Uterus (tissue), 2 donors: ENCODE data around the gene LMX1B.

Experiments used
- POLR2A ChIP-seq, 2 donors: fragments of 450-650 bp; IDR thresholded peaks; one replicate each; pipeline ENCODE4 v1.6.1; 2016; ENCODE audit warnings: antibody characterized with exemption in 2 of 2, mild to moderate bottlenecking in 1 of 2, moderate library complexity in 1 of 2
- TF ChIP-seq, protein P1 (sequence below), 4 experiments: fragments of 200-600 bp in 2 of 4; fragments of 450-650 bp in 2 of 4; sonication (generic) in 2 of 4; IDR thresholded peaks; one replicate each; pipeline ENCODE4 v1.5.1; 2016 to 2019; ENCODE audit warnings: antibody characterized with exemption in 4 of 4, mild to moderate bottlenecking in 2 of 4, moderate library complexity in 1 of 4

- TF ChIP-seq, protein P1, sequence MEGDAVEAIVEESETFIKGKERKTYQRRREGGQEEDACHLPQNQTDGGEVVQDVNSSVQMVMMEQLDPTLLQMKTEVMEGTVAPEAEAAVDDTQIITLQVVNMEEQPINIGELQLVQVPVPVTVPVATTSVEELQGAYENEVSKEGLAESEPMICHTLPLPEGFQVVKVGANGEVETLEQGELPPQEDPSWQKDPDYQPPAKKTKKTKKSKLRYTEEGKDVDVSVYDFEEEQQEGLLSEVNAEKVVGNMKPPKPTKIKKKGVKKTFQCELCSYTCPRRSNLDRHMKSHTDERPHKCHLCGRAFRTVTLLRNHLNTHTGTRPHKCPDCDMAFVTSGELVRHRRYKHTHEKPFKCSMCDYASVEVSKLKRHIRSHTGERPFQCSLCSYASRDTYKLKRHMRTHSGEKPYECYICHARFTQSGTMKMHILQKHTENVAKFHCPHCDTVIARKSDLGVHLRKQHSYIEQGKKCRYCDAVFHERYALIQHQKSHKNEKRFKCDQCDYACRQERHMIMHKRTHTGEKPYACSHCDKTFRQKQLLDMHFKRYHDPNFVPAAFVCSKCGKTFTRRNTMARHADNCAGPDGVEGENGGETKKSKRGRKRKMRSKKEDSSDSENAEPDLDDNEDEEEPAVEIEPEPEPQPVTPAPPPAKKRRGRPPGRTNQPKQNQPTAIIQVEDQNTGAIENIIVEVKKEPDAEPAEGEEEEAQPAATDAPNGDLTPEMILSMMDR (IDR thresholded peaks at IDR 0.05) = no peak
- TF ChIP-seq POLR2A (IDR thresholded peaks at IDR 0.05) = no peak
Measured at GRCh38 chr9:126665644-126666035, 51.9 kb downstream of the LMX1B start.
